A673 (cell line): ENCODE results near the gene ADAMTS2. TPM values are rescaled to one million over a fixed set of nuclear protein-coding genes. Genes with fewer than 3 reads are reported as not detected.

ENCODE experiments used
- BruUV-seq: library from RNA; stranded (reverse); fragments of 400-500 nt; replicated peaks from 2 replicates; lab custom pipeline; 2021; lab: Mats Ljungman, UMichigan
- CTCF ChIA-PET: fragments of 300-600 bp; sonication (Branson Sonifier 250); formaldehyde crosslinking; loops from one replicate; lab custom pipeline; 2022; ENCODE audit warnings: antibody characterized with exemption; lab: Charles Lee
- POLR2A ChIA-PET: fragments of 300-600 bp; sonication (Branson Sonifier 250); formaldehyde crosslinking; loops from one replicate; lab custom pipeline; 2022; ENCODE audit warnings: antibody characterized with exemption; ENCODE audit not compliant: low non-redundant PET; lab: Charles Lee
- DNase-seq: peaks from one replicate; pipeline ENCODE4 v3.0.0-alpha.2; 2015; ENCODE audit warnings: low spot score
- H3K27ac ChIP-seq: fragments of 200-600 bp; sonication (generic); 2 replicates; pipeline ENCODE4 v1.5.1; 2016; ENCODE audit warnings: mixed run types, low read depth, mild to moderate bottlenecking, mixed read lengths, antibody characterized with exemption, low read length; ENCODE audit not compliant: poor library complexity, severe bottlenecking
- H3K27me3 ChIP-seq: fragments of 200-600 bp; sonication (generic); replicated peaks from 2 replicates; pipeline ENCODE4 v1.6.1; 2017; ENCODE audit warnings: mixed run types, low read depth, mild to moderate bottlenecking, mixed read lengths, antibody characterized with exemption, low read length; ENCODE audit not compliant: insufficient read depth, poor library complexity
- H3K36me3 ChIP-seq: fragments of 200-600 bp; sonication (generic); 2 replicates; pipeline ENCODE4 v1.6.1; 2016; ENCODE audit warnings: mixed run types, mild to moderate bottlenecking, mixed read lengths, antibody characterized with exemption, low read length; ENCODE audit not compliant: insufficient read depth, poor library complexity, severe bottlenecking
- H3K4me1 ChIP-seq: fragments of 200-600 bp; sonication (generic); 2 replicates; pipeline ENCODE4 v1.6.1; 2017; ENCODE audit warnings: mixed run types, mild to moderate bottlenecking, mixed read lengths, antibody characterized with exemption, low read length; ENCODE audit not compliant: insufficient read depth, poor library complexity, severe bottlenecking
- H3K4me3 ChIP-seq: fragments of 200-600 bp; sonication (generic); 2 replicates; pipeline ENCODE4 v1.5.1; 2016; ENCODE audit warnings: low read depth, mixed run types, mild to moderate bottlenecking, mixed read lengths, low read length; ENCODE audit not compliant: poor library complexity, severe bottlenecking
- H3K9me3 ChIP-seq: fragments of 200-600 bp; sonication (generic); 2 replicates; pipeline ENCODE4 v1.6.1; 2016; ENCODE audit warnings: mixed run types, low read depth, mild to moderate bottlenecking, mixed read lengths, antibody characterized with exemption, low read length; ENCODE audit not compliant: poor library complexity, severe bottlenecking
- CTCF ChIP-seq: fragments of 300-800, 200-600 bp; sonication (generic); conservative IDR thresholded peaks from 2 replicates; pipeline ENCODE4 v1.5.1; 2017; ENCODE audit warnings: low read depth, mild to moderate bottlenecking, antibody characterized with exemption, low read length, moderate library complexity, mixed read lengths
- EZH2 ChIP-seq: fragments of 200-600 bp; sonication (generic); IDR thresholded peaks from 2 replicates; pipeline ENCODE4 v1.6.1; 2017; ENCODE audit warnings: borderline replicate concordance, low read depth, mild to moderate bottlenecking, mixed read lengths, antibody characterized with exemption, low read length; ENCODE audit not compliant: poor library complexity, severe bottlenecking
- intact Hi-C: fragments of 100-400 bp; cut with micrococcal nuclease; formaldehyde crosslinking; loops from one replicate; pipeline ENCODE4 v1.10.0; 2022; ENCODE audit not compliant: unreplicated experiment
- total RNA-seq: library from RNA; stranded (reverse); gene quantifications from 2 replicates; pipeline ENCODE4 v1.2.3, GENCODE V29; 2021

Gene ADAMTS2
- total RNA-seq, 1 experiment from 2014 or later: 0.39 TPM

GRCh38 chr5:179295778-179296149 is 49.5 kb downstream of the ADAMTS2 start:
- H3K4me3 ChIP-seq: no peak overlapping the region
- CTCF ChIA-PET: no interaction called here
- H3K27ac ChIP-seq: no peak overlapping the region
- no peaks in the 10 kb centered on the region for H3K27me3 ChIP-seq
- no TSS peak for BruUV-seq
- DNase-seq: no peak
- no peaks in the 10 kb centered on the region for H3K9me3 ChIP-seq
- H3K4me1 ChIP-seq: no peaks in the 10 kb centered on the region
- no peaks in the 10 kb centered on the region for H3K36me3 ChIP-seq
- POLR2A ChIA-PET: no interaction called here
- TF ChIP-seq CTCF: no peak
- TF ChIP-seq EZH2: no peak
- intact Hi-C loops: no loop called here

DNA sequence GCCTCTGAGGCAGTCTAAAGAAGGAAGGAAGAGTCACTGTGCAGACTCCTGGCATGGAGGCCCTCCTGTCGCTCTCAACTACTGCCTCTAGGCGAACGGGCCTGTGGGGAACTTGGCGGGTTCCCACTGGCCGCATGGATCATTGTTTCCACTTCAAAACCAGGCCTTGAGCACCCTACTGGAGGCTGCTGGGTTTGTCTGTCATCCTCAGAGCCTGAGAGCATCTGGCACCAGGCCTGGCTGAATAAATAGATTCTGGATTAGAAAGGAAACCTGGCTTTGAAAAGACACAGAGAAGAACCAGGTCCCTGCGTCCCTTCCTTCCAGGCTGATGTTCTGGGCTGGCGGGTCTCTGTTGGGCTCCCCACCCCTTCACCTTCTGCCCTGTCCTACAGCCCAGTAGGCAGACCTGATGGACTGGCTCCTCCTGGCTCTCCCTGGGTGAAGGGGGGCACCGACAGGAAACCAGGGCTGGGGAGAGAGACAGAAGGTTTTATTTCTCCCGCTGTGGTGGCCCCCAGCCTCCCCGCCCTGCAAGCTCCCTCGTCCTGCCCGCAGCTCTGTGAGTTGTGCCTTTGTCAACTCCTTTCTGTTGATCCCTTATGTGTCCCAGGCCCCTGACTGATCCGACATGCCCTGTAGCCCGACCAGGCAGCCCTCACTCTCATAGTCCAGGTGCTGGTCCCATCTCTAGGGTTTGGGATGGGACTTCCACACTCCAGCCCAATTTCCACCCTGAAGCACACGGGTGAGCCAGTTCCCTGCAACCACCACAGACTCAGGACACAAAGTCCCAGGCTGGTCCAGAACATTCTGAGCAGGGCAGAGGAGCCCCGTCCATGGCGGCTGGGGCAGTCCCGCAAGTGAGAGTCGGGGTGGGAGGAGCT is 50.1 kb downstream of the ADAMTS2 start:
- intact Hi-C loops: no loop called here
- no peak for DNase-seq
- BruUV-seq: no TSS peak
- Histone ChIP-seq H3K9me3 (no peaks in the 10 kb centered on the region), H3K4me3 (no peak overlapping the region), H3K36me3 (no peaks in the 10 kb centered on the region), H3K27ac (no peak overlapping the region), H3K4me1 (no peaks in the 10 kb centered on the region), H3K27me3 (no peaks in the 10 kb centered on the region)
- POLR2A ChIA-PET: no interaction called here
- no peak for TF ChIP-seq EZH2
- TF ChIP-seq CTCF: no peak
- CTCF ChIA-PET: no interaction called here

DNA sequence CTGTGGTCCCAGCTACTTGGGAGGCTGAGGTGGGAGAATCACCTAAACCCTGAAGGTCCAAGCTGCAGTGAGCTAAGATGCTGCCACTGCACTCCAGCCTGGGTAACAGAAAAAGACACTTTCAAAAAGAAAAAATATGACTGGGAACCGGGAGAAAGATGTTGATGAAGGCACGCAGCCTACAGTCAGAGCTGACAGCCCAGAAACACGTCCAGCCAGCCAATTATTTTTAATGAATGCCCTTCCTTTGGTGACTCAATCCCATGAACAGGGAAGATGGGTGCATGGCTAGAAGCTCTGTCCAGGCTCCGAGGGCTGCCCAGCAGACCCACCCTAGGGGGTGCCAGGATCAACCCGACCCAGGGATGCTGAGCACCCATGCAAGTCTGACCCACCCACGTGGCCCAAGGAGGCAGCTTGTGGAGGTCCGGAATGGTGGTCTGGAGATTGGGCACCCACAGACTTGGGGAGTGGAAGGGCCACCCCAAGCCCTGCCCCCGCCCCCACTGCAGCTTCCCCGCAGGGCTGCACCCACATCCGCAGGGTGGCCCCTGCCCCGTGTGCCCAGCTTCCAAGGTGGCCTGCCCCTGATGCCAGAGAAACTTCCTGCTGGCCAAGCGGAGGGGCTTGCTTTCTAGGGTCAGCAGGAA is 51.0 kb downstream of the ADAMTS2 start:
- Histone ChIP-seq H3K4me1 (no peaks in the 10 kb centered on the region), H3K27me3 (no peaks in the 10 kb centered on the region), H3K27ac (no peak overlapping the region), H3K9me3 (no peaks in the 10 kb centered on the region), H3K4me3 (no peak overlapping the region), H3K36me3 (no peaks in the 10 kb centered on the region)
- ChIA-PET CTCF (no interaction called here), POLR2A (no interaction called here)
- TF ChIP-seq CTCF (no peak), EZH2 (no peak)
- no peak for DNase-seq
- intact Hi-C loops: no loop called here
- BruUV-seq: no TSS peak
